Esophagus mucosa (tissue), 1 donor: ENCODE results near the gene DBX1. TPM values are rescaled to one million over a fixed set of nuclear protein-coding genes. Genes with fewer than 3 reads are reported as not detected.
A peak's percentile ranks its signal among the peaks of the same experiment; 100 is the strongest.

Source experiments
- ATAC-seq: fragments of 200-7000 bp; cut with Tn5 transposase; one replicate; pipeline ENCODE4 v1.9.1; 2020
- total RNA-seq: library from RNA; stranded (reverse); gene quantifications from one replicate; pipeline ENCODE4 v1.2.4, GENCODE V29; 2023
- donor health status: DM: yes; HTN: yes; CAD: no.

DBX1 gene
- total RNA-seq, 1 donor from 2014 or later, result not detected

GRCh38 chr11:20120134-20120925 lies 39.9 kb downstream of the DBX1 start:
- no peak for ATAC-seq

GRCh38 chr11:20119315-20119714 lies 41.0 kb downstream of the DBX1 start:
- no peak for ATAC-seq

GRCh38 chr11:20118209-20118608 lies 42.1 kb downstream of the DBX1 start:
- no peak for ATAC-seq

- ATAC-seq, result no peak
Observed at GRCh38 chr11:20117291-20117690, 43.0 kb downstream of the DBX1 start.

GRCh38 chr11:20116825-20117224 lies 43.5 kb downstream of the DBX1 start:
- ATAC-seq, result no peak

- ATAC-seq, result no peak
Observed at GRCh38 chr11:20114588-20114987, 45.7 kb downstream of the DBX1 start.

GRCh38 chr11:20113149-20113438 lies 47.2 kb downstream of the DBX1 start:
- peak; percentile 54 for ATAC-seq

- ATAC-seq, result peak; percentile 95
Observed at GRCh38 chr11:20112291-20113148, 47.8 kb downstream of the DBX1 start.

- no peak for ATAC-seq
Observed at GRCh38 chr11:20111871-20112270, 48.4 kb downstream of the DBX1 start.

GRCh38 chr11:20110908-20111669 lies 49.2 kb downstream of the DBX1 start:
- peak; percentile 66 for ATAC-seq

- ATAC-seq, result no peak
Observed at GRCh38 chr11:20109731-20110445, 50.4 kb downstream of the DBX1 start.

Other genes with a start within 250 kb of the DBX1 start
- gene HTATIP2, start 203.2 kb upstream of the DBX1 start, total RNA-seq, result 39.5 TPM
- gene PRMT3, start 227.2 kb upstream of the DBX1 start, total RNA-seq, result 16.7 TPM